Fibroblast of lung (primary cell): Measurements from ENCODE around the gene SLC66A2.

Experiments
- CTCF ChIP-seq, 2 donors: IDR thresholded peaks in 1 of 2; conservative IDR thresholded peaks in 1 of 2; 1 replicate in 1 of 2; 2 replicates in 1 of 2; pipeline ENCODE4 v1.5.1; 2011 to 2012; ENCODE audit warnings: low read length in 2 of 2, control low read depth in 1 of 2, inconsistent platforms in 1 of 2, low read depth in 1 of 2, mild to moderate bottlenecking in 1 of 2
- EZH2 ChIP-seq: IDR thresholded peaks from 2 replicates; pipeline ENCODE4 v1.5.1; 2012; ENCODE audit warnings: low read length, control low read depth, mild to moderate bottlenecking; ENCODE audit errors: missing control alignments

GRCh38 chr18:79912409-79912991, 39.0 kb downstream of the SLC66A2 start:
- no peak for TF ChIP-seq CTCF (conservative IDR thresholded peaks at IDR 0.05 in 1 of 2, IDR thresholded peaks at IDR 0.05 in 1 of 2; ENCODE audit: low read depth in 1 of 2, low read length in 2 of 2)
- no peak for TF ChIP-seq EZH2
